Ishikawa (cell line): ENCODE measurements around the gene PTPN13.

Source experiments
- EP300 ChIP-seq: IDR thresholded peaks from 2 replicates; pipeline ENCODE4 v1.6.1; 2012; ENCODE audit warnings: borderline replicate concordance
- TEAD4 ChIP-seq: IDR thresholded peaks from 2 replicates; pipeline ENCODE4 v1.6.1; 2012
- TF ChIP-seq, protein P1 (sequence below): IDR thresholded peaks from 2 replicates; pipeline ENCODE4 v1.6.1; 2012

GRCh38 chr4:86557526-86557925 lies 36.6 kb upstream of the PTPN13 start:
- TF ChIP-seq EP300 (no peak), TEAD4 (no peak)
- TF ChIP-seq, protein P1, sequence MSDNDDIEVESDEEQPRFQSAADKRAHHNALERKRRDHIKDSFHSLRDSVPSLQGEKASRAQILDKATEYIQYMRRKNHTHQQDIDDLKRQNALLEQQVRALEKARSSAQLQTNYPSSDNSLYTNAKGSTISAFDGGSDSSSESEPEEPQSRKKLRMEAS: no peak
